Stimulated activated CD8-positive, alpha-beta memory T cell treated with anti-CD3 and anti-CD28 coated beads, Interleukin-2, amount 100 ng/mL, for 48 hours (primary cell): ENCODE data around the gene CTDP1.
A peak's percentile ranks its signal among the peaks of the same experiment; 100 is the strongest.

ENCODE experiments used
- DNase-seq, 2 donors: peaks; one replicate each; pipeline ENCODE4 v3.0.0-alpha.2; 2020; ENCODE audit warnings: low read depth in 2 of 2

The CTDP1 gene

DNA sequence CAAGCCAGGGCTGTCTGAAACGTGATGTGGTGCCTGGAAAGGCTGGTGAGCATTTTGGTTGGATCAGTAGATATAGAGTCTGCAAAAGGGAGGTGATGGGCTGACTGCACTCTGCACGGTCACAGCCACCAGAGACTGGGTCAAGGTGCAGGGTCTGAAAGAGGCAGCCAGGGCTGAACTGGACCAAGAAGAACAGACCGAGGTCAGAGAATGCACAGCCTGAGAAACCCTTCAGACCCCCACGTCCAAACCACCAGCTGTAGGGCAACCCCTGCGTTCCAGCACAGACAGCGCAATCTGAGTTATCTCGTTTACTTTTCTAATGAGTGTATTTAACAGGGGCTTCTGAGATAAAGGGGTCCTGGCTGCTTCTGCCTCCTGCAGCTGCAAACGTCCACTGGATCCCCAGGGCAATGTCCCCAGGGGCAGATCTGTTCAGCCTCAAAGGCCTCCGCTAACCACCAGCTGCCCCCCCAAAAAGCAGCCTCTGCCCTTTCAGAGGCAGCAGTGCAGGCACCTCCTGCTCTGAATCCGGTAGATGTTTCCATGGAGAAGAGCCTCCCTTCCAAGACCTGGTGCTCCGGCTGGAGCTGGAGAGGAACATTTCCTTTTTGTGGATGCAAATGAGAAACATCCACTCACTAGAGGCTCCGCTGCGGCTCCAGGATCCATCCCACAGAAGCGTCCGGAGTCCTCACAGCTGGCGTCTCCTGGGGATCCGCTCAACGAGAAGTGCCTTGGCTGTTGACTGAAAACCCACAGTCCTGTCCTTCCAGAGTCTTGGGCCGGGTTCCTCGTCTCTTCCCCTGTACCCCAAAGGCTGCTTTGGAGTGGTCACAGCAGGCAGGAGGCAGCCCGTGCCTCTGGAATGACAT is 117.2 kb downstream of the CTDP1 start:
- no peak for DNase-seq

DNA sequence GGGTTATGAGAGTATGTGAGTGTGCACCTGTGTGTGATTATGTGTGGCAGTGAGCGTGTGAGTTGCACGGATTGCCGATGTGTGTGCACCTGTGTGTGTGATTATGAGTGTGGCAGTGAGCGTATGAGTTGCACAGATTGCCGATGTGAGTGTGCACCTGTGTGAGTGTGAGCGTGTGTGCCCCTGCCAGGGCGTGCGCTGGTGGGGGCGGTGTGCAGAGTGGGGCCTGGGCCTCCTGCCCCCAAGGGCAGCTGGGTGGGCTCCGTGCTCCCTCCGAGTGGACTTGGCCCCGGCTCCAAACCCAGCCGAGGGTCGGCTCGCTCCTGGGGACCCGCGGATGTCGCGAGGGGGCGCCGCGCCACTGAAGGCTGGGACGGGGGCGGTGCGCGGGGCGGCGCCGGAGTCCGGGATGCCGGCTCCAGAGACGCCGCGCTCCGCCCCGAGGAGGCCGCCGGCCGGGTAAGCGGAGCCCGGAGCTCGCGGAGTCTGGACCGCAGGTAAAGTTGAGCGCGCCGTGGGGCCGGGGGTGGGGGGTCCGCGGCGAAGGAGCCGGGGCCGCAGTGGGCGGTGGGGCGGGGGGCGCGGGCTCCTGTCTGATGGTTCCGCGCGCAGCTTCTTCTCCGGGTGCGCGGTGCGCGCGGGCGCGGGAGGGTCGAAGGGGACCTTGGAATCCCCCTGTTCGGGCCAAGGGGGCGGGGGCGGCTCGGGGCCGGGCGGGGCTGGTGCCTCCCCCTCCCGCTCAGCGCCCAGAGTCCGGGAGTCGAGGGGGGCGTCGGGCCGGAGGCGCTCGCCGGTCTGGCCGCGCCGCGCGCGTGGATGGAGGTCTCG is 118.1 kb downstream of the CTDP1 start, which contains the start of gene KCNG2:
Gene KCNG2, plus strand, starts transcription at position 421 of the 828 bp plus-strand sequence. CDS start 65,730 bp downstream, outside the sequence.
- DNase-seq: peak; percentile 17

DNA sequence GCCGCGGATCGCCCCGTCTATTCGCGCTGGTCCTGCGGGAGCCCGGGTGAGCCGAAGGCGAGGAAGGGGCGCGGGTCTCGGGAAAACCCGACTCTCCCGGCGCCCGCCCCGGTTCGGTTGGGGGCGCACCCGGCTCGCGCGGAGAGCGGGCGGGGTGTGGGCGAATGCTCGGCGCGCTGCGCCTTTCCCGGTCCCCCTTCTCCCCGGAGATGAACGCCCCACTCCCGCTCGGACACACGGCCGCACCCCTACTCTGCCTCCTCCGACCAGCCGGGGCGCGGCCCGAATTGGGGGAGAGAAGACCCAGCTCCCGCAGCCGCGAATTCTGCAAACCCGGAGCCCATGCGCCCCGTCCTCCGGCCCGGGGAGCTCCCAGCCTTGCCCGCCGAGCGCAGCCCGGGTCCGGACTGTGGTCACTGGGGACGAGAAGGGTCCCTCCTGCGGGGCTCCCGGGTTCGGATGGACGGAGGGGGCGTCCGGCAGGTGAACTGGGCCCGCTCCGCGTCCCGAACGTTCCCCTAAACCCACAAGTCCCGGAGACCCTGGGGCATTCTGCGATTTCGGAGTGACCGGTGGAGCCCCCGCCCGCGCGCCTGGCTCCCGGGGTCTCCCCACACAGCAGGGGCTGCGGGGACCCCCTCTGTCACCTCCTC is 118.9 kb downstream of the CTDP1 start:
- no peak for DNase-seq

DNA sequence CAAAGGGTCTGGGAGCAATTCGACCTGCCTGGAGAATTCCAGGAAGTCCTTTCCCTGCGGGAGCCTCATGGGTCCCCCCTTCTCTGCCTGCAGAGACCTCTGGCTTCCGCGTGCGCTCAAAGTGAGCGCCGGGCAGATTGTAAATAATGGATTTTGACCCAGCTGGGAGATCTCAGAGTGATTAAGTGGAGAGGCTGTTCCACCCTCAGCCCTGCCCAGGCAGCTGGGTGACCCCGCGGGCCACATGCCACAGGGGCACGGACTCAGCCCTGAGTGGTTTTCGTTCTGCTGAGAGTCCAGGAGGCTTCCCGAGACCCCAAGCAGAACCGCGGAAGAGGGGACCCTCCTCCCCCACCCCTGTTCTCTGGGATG is 119.4 kb downstream of the CTDP1 start:
- DNase-seq: no peak

GRCh38 chr18:79799619-79800370 is 120.2 kb downstream of the CTDP1 start:
- no peak for DNase-seq

- no peak for DNase-seq
Measured at GRCh38 chr18:79800371-79801180, 121.0 kb downstream of the CTDP1 start.

- DNase-seq: no peak
Measured at GRCh38 chr18:79801217-79801616, 121.6 kb downstream of the CTDP1 start.

DNA sequence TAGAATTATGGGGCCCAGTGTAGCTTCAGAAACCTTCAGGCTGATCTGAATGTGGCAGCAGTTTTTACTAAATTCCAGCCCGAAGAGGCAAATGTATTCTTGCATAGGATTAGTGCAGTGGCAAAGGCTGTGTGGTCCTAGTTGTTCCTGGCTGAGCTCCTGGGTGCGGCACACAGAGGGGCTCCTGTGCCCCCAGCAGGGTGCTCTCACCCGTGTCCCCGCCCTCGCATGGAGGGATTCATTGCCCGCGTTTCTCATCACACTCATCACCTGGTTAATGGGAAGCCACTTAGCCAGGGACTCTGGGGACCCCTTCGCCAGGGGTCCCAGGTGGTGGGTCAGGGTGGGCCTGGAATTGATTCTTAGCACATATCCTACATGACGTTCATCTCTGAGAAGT is 122.0 kb downstream of the CTDP1 start:
- no peak for DNase-seq

DNA sequence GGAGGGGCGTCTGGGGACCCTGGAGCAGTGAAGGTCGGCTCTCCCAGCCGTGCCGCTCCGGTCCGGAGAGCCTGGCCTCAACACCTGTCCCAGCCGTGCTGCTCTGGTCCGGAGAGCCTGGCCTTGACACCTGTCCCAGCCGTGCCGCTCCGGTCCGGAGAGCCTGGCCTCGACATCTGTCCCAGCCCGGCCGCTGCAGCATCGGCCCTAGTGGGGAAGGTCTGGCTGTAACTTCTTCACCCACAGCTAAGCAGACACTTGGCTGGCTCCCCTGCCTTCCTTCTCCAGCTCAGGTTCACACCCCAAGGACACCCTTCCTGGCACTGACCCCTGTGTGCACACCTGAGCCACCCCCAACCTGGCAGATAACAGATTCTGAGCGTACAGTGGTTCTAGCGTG is 122.7 kb downstream of the CTDP1 start:
- no peak for DNase-seq

- DNase-seq: no peak
Measured at GRCh38 chr18:79803611-79804051, 124.0 kb downstream of the CTDP1 start.
